ENCODE data around the gene HOXC6.
"Not testable (repeated sequence)": the region's sequence is repeated elsewhere in the genome, so short reads cannot be mapped to it uniquely, and the experiment has no call there.

The HOXC6 gene

GRCh38 chr12:54041097-54041690, 13.0 kb downstream of the HOXC6 start:
- H3K27ac ChIP-seq = no peak overlapping the region
- TF ChIP-seq ZFX (IDR thresholded peaks at IDR 0.05; ENCODE audit: borderline replicate concordance) = no peak
- TF ChIP-seq CTCF (IDR thresholded peaks at IDR 0.05) = no peak

- not testable (repeated sequence) for H3K27ac ChIP-seq
Measured at GRCh38 chr12:54042033-54042432, 13.8 kb downstream of the HOXC6 start.

DNA sequence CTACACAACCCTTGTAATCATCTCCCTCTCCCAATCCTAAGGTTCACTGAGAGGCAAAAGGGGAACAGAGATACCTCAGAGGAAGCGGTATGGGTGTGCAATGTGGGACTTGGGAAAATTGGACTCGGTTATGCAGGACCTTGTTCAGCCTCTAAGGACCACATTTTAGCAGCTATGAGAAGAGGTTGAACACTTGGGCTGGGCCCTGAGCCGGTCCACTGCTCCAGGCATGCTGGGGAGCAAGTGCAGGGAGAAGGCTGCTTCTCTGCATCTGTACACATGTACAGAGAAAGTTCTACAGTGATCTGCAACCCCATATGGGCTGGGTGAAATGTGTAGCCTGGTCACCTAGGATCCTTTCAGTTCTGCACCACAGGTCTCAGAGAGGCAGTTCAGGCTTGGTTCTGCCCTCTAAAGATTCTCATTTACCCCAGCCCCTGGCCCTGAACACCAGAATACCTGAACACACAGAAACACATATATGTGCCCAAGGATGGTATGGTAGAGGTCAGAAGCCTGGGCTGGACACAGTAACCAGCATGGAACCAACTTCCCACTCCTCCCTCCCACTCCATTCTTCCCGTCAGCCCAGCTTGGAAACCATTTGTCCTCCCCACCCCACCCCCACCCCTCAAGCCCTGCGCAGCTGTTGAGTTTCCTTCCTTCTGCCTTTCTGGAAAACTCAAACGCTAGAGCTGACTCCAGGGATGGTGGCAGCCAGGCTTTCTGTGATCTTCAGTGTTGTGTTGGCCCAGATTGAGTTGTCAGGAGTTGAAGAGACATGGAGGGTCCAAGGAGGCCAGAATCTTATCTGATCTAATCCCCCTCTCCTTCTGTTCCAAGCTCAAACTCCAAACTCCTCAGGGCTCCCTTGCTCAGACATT, 15.0 kb downstream of the HOXC6 start:
- TF ChIP-seq ZFX (IDR thresholded peaks at IDR 0.05; ENCODE audit: borderline replicate concordance) (no peak), CTCF (IDR thresholded peaks at IDR 0.05) (no peak)
- H3K27ac ChIP-seq = no peak overlapping the region

DNA sequence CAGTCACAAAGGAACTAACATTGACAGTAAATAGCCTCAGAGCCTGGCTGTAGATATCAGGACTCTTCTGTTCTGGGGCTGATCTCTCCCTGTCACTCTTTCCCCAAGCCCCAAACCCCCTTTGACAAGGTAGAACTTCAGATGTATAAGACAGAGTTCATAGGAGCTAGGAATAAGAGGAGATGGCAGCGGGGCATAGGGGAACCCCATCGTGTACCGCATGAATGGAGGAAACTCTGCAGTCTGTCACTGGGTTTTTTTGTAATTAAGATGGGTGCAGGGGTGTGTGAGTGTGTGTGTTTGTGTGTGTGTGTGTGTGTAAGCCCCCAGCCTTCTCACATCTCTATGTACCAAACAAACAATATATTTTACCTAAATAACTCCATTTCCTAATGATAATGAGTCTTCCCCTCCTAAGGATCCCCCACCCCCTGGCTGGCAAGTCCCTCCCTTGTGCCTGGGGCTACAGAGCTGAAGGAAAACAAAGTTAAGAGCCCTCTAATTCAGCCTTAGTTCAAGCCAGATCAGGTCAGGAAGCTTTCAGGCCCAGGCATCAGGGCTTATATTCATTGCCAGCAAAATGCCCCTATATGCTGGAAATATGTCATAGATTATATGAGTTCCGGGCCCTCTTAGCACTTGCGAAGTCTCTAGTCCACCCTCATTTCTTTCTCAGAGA, 16.3 kb downstream of the HOXC6 start:
- no peak overlapping the region for H3K27ac ChIP-seq
- TF ChIP-seq ZFX (IDR thresholded peaks at IDR 0.05; ENCODE audit: borderline replicate concordance) (no peak), CTCF (IDR thresholded peaks at IDR 0.05) (no peak)

GRCh38 chr12:54045401-54045800, 17.2 kb downstream of the HOXC6 start:
- TF ChIP-seq CTCF (IDR thresholded peaks at IDR 0.05) = no peak
- TF ChIP-seq ZFX (IDR thresholded peaks at IDR 0.05; ENCODE audit: borderline replicate concordance) = no peak
- H3K27ac ChIP-seq = no peak overlapping the region

GRCh38 chr12:54045868-54046521, 17.8 kb downstream of the HOXC6 start:
- H3K27ac ChIP-seq = no peak overlapping the region
- TF ChIP-seq ZFX (IDR thresholded peaks at IDR 0.05; ENCODE audit: borderline replicate concordance) (no peak), CTCF (IDR thresholded peaks at IDR 0.05) (no peak)

GRCh38 chr12:54046809-54047159, 18.5 kb downstream of the HOXC6 start:
- TF ChIP-seq CTCF (IDR thresholded peaks at IDR 0.05) = no peak
- TF ChIP-seq ZFX (IDR thresholded peaks at IDR 0.05; ENCODE audit: borderline replicate concordance) = no peak
- no peak overlapping the region for H3K27ac ChIP-seq
